H1 (cell line): ENCODE data around the gene COX6A2. TPM values are rescaled to one million over a fixed set of nuclear protein-coding genes. Genes with fewer than 3 reads are reported as not detected.

Experiments used
- RAD21 ChIP-seq, 2 experiments: IDR thresholded peaks in 1 of 2; conservative IDR thresholded peaks in 1 of 2; 2 replicates each; pipeline ENCODE4 v1.6.1; 2011; ENCODE audit warnings: low read depth in 2 of 2, low read length in 2 of 2, improper control_type of control experiment in 1 of 2, inconsistent platforms in 1 of 2, mild to moderate bottlenecking in 1 of 2, moderate library complexity in 1 of 2
- SIN3A ChIP-seq, 2 experiments: IDR thresholded peaks in 1 of 2; conservative IDR thresholded peaks in 1 of 2; 2 replicates each; pipeline ENCODE4 v1.6.1; 2011 to 2012; ENCODE audit warnings: low read length in 2 of 2, improper control_type of control experiment in 1 of 2, low read depth in 1 of 2, mild to moderate bottlenecking in 1 of 2
- polyA plus RNA-seq, 7 experiments: library from polyadenylated mRNA; depleted of rRNA in 3 of 7; stranded (reverse) in 5 of 7; unstranded in 2 of 7; fragments of >200 nt in 5 of 7; fragments of 200-250 nt in 2 of 7; gene quantifications; 1 replicate in 5 of 7; 2 replicates in 1 of 7; 4 replicates in 1 of 7; pipeline versions ENCODE4 v1.2.1 to v1.2.3, GENCODE V29; 2011 to 2013; ENCODE audit warnings: missing spikeins in 2 of 7, mixed read lengths in 2 of 7
- total RNA-seq: library from RNA; stranded (reverse); fragmentation: NEBNext Ultra II Directional; extraction: Animal tissue kit (Norgen Biotek cat#: 25700); gene quantifications from 2 replicates; pipeline ENCODE4 v1.2.1, GENCODE V29; 2021

Gene COX6A2
- total and polyA plus RNA-seq, 2 of the 8 experiments (the other 6 are each of a cell fraction or from before 2014, with no cell fraction given): 0.79 TPM; not detected in 1

GRCh38 chr16:31477220-31478216 is 49.4 kb upstream of the COX6A2 start (continued):
- peak; percentile 30 to 51; a peak in 3 of 4 replicates for TF ChIP-seq RAD21 (IDR thresholded peaks at IDR 0.05 in 1 of 2, conservative IDR thresholded peaks at IDR 0.05 in 1 of 2; ENCODE audit: low read depth in 2 of 2, low read length in 2 of 2)
- TF ChIP-seq SIN3A (conservative IDR thresholded peaks at IDR 0.05 in 1 of 2, IDR thresholded peaks at IDR 0.05 in 1 of 2; ENCODE audit: low read depth in 1 of 2, low read length in 2 of 2): peak in 1 of 2 experiments; percentile 77; a peak in 1 of 4 replicates
